ENCODE data around the gene SPRED2.

SPRED2 gene

DNA sequence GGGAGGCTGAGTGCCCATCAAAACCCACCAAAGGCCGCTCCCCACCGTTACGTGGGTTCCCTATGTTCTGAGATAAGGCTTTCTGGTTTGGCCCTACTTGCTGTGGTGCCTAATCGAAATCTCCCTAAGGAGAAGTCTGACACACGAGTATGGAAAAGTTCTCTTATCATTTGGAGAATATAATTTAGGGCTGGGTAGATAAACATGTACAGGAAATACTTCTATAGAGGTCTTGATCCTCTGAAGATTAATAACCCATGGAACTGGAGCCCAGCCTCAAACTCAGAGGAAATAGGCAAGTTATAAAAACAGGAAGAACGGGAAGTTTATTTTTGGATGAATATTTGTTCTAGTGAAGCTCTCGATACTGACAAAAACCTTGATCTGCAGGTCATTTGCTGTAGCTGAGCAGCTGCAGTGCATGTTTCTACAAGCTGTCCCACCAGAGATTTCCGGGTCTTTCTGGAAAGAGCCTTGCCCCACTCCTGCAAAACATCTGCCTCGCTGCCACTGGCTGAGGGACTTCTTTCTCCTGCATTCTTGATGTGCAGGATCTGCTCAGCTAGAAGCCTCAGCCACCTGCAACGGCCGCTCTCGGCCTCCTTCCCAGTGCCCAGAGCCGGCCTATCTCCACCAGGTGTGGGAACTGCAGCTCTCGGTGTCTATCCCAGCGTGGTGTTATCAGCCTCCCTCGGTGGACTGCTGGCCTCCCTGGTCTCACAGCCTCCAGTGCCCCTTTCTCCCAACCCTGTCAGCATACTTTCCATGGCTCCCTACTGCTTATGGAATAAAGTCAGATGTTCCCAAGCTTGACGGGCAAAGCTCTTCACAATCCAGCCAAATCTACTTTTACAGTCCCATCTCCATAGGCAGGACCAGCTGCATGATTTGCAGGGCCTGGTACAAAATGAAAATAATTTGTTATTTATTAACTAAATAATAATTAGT lies 48.6 kb downstream of the SPRED2 start:
- TF ChIP-seq BACH2 (CRISPR knock-in tag; IDR thresholded peaks at IDR 0.05; ENCODE audit: borderline replicate concordance), result no peak
- TF ChIP-seq ARNTL (CRISPR knock-in tag; IDR thresholded peaks at IDR 0.05; ENCODE audit: borderline replicate concordance, low read depth), result no peak
- TF ChIP-seq, protein P1, sequence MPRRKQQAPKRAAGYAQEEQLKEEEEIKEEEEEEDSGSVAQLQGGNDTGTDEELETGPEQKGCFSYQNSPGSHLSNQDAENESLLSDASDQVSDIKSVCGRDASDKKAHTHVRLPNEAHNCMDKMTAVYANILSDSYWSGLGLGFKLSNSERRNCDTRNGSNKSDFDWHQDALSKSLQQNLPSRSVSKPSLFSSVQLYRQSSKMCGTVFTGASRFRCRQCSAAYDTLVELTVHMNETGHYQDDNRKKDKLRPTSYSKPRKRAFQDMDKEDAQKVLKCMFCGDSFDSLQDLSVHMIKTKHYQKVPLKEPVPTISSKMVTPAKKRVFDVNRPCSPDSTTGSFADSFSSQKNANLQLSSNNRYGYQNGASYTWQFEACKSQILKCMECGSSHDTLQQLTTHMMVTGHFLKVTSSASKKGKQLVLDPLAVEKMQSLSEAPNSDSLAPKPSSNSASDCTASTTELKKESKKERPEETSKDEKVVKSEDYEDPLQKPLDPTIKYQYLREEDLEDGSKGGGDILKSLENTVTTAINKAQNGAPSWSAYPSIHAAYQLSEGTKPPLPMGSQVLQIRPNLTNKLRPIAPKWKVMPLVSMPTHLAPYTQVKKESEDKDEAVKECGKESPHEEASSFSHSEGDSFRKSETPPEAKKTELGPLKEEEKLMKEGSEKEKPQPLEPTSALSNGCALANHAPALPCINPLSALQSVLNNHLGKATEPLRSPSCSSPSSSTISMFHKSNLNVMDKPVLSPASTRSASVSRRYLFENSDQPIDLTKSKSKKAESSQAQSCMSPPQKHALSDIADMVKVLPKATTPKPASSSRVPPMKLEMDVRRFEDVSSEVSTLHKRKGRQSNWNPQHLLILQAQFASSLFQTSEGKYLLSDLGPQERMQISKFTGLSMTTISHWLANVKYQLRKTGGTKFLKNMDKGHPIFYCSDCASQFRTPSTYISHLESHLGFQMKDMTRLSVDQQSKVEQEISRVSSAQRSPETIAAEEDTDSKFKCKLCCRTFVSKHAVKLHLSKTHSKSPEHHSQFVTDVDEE (CRISPR knock-in tag; IDR thresholded peaks at IDR 0.05), result no peak
- TF ChIP-seq, protein P2, sequence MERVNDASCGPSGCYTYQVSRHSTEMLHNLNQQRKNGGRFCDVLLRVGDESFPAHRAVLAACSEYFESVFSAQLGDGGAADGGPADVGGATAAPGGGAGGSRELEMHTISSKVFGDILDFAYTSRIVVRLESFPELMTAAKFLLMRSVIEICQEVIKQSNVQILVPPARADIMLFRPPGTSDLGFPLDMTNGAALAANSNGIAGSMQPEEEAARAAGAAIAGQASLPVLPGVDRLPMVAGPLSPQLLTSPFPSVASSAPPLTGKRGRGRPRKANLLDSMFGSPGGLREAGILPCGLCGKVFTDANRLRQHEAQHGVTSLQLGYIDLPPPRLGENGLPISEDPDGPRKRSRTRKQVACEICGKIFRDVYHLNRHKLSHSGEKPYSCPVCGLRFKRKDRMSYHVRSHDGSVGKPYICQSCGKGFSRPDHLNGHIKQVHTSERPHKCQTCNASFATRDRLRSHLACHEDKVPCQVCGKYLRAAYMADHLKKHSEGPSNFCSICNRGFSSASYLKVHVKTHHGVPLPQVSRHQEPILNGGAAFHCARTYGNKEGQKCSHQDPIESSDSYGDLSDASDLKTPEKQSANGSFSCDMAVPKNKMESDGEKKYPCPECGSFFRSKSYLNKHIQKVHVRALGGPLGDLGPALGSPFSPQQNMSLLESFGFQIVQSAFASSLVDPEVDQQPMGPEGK (CRISPR knock-in tag; IDR thresholded peaks at IDR 0.05; ENCODE audit: borderline replicate concordance), result no peak
- TF ChIP-seq ZFP30 (CRISPR knock-in tag; IDR thresholded peaks at IDR 0.05), result no peak
- TF ChIP-seq ZFP3 (CRISPR knock-in tag; IDR thresholded peaks at IDR 0.05), result no peak
- TF ChIP-seq ZNF70 (CRISPR knock-in tag; IDR thresholded peaks at IDR 0.05), result no peak
- no peak for TF ChIP-seq OSR1 (CRISPR knock-in tag; IDR thresholded peaks at IDR 0.05)
- no peak for TF ChIP-seq ESRRG (CRISPR knock-in tag; IDR thresholded peaks at IDR 0.05)
- TF ChIP-seq ZNF8 (CRISPR knock-in tag; IDR thresholded peaks at IDR 0.05), result no peak
- TF ChIP-seq SNAI2 (CRISPR knock-in tag; IDR thresholded peaks at IDR 0.05), result no peak
- no peak for TF ChIP-seq ZNF565 (CRISPR knock-in tag; conservative IDR thresholded peaks at IDR 0.05; ENCODE audit: low read depth)
- no peak for TF ChIP-seq RARB (CRISPR knock-in tag; IDR thresholded peaks at IDR 0.05)
- TF ChIP-seq, protein P3, sequence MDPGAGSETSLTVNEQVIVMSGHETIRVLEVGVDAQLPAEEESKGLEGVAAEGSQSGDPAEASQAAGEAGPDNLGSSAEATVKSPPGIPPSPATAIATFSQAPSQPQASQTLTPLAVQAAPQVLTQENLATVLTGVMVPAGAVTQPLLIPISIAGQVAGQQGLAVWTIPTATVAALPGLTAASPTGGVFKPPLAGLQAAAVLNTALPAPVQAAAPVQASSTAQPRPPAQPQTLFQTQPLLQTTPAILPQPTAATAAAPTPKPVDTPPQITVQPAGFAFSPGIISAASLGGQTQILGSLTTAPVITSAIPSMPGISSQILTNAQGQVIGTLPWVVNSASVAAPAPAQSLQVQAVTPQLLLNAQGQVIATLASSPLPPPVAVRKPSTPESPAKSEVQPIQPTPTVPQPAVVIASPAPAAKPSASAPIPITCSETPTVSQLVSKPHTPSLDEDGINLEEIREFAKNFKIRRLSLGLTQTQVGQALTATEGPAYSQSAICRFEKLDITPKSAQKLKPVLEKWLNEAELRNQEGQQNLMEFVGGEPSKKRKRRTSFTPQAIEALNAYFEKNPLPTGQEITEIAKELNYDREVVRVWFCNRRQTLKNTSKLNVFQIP (CRISPR knock-in tag; IDR thresholded peaks at IDR 0.05; ENCODE audit: borderline replicate concordance, low read depth), result no peak
- TF ChIP-seq, protein P4, sequence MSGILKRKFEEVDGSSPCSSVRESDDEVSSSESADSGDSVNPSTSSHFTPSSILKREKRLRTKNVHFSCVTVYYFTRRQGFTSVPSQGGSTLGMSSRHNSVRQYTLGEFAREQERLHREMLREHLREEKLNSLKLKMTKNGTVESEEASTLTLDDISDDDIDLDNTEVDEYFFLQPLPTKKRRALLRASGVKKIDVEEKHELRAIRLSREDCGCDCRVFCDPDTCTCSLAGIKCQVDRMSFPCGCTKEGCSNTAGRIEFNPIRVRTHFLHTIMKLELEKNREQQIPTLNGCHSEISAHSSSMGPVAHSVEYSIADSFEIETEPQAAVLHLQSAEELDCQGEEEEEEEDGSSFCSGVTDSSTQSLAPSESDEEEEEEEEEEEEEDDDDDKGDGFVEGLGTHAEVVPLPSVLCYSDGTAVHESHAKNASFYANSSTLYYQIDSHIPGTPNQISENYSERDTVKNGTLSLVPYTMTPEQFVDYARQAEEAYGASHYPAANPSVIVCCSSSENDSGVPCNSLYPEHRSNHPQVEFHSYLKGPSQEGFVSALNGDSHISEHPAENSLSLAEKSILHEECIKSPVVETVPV (CRISPR knock-in tag; IDR thresholded peaks at IDR 0.05), result no peak
- no peak for TF ChIP-seq ZC3H10 (CRISPR knock-in tag; IDR thresholded peaks at IDR 0.05)
- no peak for TF ChIP-seq GLIS3 (CRISPR knock-in tag; IDR thresholded peaks at IDR 0.05)
- no peak for TF ChIP-seq CSDC2 (CRISPR knock-in tag; IDR thresholded peaks at IDR 0.05)
- ATAC-seq, result no peak

DNA sequence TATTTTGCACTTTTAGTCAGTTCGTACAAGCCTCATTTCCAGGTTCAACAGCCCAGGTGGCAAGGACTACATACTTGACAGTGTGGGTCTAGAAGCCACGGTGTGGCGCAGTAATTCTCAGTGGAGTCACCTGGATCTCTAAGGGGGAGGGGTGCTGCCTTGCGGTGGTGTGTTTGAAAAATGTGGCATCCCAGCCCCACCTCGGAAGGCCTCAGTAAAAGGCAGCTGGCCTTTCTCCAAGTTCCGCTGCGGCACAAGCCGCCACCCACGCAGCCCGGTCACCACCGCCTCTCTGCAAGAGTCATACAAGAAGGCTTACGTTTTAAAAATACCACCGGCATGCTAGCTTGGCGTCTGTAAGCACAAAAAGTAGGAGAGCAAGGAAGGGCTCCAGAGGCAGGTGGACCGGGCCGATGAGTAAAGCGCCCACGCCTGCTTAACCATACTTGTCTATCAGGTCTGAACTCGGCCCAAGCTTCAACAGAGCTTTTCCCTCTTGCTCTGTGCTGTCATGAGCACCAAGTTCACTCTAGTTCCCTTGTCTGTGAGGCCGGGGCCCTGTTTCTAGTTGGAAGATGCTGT lies 49.5 kb downstream of the SPRED2 start:
- peak; percentile 87 for ATAC-seq
- TF ChIP-seq, protein P5, sequence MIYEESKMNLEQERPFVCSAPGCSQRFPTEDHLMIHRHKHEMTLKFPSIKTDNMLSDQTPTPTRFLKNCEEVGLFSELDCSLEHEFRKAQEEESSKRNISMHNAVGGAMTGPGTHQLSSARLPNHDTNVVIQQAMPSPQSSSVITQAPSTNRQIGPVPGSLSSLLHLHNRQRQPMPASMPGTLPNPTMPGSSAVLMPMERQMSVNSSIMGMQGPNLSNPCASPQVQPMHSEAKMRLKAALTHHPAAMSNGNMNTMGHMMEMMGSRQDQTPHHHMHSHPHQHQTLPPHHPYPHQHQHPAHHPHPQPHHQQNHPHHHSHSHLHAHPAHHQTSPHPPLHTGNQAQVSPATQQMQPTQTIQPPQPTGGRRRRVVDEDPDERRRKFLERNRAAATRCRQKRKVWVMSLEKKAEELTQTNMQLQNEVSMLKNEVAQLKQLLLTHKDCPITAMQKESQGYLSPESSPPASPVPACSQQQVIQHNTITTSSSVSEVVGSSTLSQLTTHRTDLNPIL (CRISPR knock-in tag; IDR thresholded peaks at IDR 0.05; ENCODE audit: low read depth), result no peak
- TF ChIP-seq SNAI2 (CRISPR knock-in tag; IDR thresholded peaks at IDR 0.05), result no peak
- TF ChIP-seq GLIS3 (CRISPR knock-in tag; IDR thresholded peaks at IDR 0.05), result no peak
- no peak for TF ChIP-seq OSR1 (CRISPR knock-in tag; IDR thresholded peaks at IDR 0.05)
- TF ChIP-seq ZFP30 (CRISPR knock-in tag; IDR thresholded peaks at IDR 0.05), result no peak
- no peak for TF ChIP-seq TOX (CRISPR knock-in tag; IDR thresholded peaks at IDR 0.05; ENCODE audit: borderline replicate concordance)
- TF ChIP-seq, protein P3 (CRISPR knock-in tag; IDR thresholded peaks at IDR 0.05; ENCODE audit: borderline replicate concordance, low read depth), result no peak
- TF ChIP-seq ZNF8 (CRISPR knock-in tag; IDR thresholded peaks at IDR 0.05), result no peak
- no peak for TF ChIP-seq BACH2 (CRISPR knock-in tag; IDR thresholded peaks at IDR 0.05; ENCODE audit: borderline replicate concordance)
- no peak for TF ChIP-seq RARB (CRISPR knock-in tag; IDR thresholded peaks at IDR 0.05)
- TF ChIP-seq ZNF565 (CRISPR knock-in tag; conservative IDR thresholded peaks at IDR 0.05; ENCODE audit: low read depth), result no peak
- TF ChIP-seq ESRRG (CRISPR knock-in tag; IDR thresholded peaks at IDR 0.05), result no peak
- TF ChIP-seq, protein P2 (CRISPR knock-in tag; IDR thresholded peaks at IDR 0.05; ENCODE audit: borderline replicate concordance), result no peak
- no peak for TF ChIP-seq ZNF70 (CRISPR knock-in tag; IDR thresholded peaks at IDR 0.05)
- no peak for TF ChIP-seq CSDC2 (CRISPR knock-in tag; IDR thresholded peaks at IDR 0.05)

Data from SK-N-SH treated with all-trans-retinoic acid at 6 μM for 48 hours (cell line).